Stimulated activated CD4-positive, alpha-beta T cell treated with anti-CD3 and anti-CD28 coated beads, TNF-alpha, amount 100 ng/mL, for 48 hours (primary cell): ENCODE results near the gene VWA7.
A peak's percentile ranks its signal among the peaks of the same experiment; 100 is the strongest.

ENCODE experiments used
- DNase-seq, 3 donors: peaks; one replicate each; pipeline ENCODE4 v3.0.0-alpha.2; 2020; ENCODE audit warnings: low read depth in 3 of 3

VWA7 gene

DNA sequence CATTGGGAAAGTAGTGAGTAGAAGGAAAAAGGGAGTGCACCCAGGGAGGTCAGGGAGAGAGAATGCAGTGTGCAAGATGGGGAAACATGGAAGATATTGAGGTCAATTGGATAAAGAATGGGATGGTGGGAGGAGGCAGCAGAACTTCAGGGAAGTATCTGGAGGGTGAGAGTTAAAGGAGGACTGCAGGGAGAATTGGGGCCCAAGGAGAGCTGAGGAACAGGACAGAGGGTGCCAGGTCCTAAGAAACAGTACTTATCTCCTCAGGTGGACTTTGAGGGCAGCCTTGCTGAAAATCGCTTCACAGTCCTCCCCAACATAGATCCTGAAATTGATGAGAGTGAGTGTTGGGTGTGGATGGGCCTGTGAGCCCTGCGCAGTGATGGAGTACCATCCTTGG, 18.8 kb downstream of the VWA7 start:
- DNase-seq = no peak

DNA sequence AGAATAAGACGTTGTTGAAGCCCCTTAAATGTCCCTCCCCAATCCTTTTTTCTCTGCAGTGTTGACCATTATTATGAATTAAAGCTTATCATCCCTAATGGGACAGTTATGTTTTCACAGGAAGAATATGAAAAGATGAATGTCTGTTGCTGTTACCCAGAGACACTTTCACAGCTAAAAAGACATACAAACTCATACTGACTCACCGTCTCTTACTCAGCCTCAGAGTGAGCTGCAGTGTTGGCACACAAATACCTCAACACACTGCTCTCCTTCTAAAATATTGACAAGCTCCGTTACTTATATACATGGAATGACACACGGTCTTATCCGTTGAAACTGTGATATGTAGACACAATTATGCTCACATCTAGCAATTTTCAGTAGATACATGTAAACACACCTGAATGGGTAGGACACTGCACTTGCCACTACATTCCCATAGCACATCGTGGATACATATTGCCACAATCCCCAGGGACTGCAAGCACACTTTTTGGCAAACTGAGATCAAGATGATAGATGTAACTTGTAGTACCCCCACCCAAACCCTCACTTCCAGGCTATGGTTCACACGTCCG, 24.3 kb downstream of the VWA7 start:
- no peak for DNase-seq

DNA sequence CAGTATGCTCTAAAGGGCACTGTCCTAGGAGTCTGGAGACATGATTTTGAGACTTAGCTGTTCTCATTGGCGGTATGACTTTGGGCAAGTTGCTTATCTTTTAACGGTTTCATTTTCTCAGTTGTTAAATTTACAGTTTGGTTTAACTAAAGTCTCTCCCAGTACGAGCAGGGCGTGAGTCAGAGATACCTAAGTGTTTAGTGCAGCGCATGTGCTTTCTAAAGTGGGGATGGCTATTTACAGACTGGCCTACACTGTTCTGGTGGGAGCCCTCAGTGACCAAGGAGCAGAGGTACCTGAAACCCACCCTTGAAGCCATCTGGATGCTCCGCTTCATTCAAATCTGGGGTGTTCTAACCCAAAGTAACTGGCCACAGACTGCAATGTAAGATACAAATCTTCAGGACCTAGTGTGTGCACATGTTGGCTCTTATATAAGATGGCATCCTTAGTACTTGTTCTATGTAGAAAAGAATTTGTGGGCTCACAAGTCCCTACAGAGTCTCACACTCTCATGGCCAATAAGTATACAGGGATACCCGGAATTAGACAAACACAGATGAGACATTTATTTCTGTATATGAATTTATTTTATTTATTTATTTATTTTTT, 26.6 kb downstream of the VWA7 start:
- no peak for DNase-seq

DNA sequence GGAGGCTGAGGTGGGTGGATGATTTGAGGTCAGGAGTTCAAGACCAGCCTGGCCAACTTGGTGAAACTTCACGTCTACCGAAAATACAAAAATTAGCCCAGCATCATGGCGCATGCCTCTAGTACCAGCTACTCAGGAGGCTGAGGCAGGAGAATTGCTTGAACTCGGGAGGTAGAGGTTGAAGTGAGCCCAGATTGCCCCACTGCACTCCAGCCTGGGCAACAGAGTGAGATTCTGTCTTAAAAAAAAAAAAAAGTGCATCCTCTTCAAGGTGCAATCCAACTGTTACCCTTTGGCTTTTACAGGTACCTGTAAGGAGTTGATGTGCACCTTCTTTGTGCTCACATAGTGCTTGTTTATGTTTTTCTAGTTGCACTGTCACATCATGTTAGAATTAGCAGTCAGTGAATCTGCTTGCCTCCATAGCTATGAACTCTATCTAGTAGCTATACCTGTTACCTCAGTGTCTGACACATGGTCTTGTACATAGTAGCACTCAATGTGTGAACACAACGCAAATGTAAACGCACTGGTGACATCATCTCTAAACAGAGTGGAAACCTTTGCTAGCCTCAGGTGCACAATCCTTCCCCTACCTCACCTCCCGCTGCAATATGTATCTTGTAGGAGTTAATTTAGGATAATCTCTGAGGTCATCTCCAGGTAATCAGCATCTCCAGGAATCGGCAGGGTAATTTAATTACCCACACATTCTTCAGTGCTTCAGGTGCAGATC, 27.7 kb downstream of the VWA7 start:
- DNase-seq = no peak

DNA sequence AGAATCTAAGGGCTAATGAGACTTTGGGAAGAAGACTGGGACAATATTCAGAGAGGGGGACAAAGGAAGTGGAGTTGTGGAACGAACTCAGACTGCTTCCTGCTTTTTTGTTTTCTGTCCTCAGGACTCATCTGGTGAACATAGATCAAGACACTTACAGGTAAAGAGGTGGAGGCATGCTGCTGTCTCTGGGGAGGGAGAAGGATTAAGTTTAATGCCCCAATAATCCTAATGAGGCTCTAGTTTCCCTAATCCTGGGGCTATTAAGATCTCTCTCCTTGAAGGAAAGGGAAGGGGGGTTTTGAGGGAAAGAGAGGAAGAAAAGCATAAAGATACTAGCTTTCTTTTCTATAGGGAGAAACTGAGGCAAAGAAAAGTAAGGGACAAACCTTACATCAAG, 32.7 kb downstream of the VWA7 start:
- DNase-seq = no peak

DNA sequence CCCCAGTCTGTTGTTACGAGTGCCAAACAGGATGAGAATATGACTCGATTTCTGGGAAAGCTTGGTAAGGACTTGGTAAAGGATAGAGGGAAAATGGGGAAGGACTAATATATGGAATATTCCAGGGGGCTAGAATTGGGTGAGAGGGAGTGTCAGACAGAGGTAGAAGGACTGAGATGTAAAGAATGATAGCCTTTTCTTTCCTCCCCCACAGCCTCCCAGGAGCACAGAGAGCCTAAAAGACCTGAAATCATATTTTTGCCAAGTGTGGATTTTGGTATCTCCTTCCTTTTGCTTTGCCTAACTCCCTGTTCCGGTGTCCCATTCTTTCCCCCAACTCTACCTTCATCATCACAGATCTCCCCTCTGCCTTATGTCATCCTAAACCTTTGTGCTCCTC, 34.2 kb downstream of the VWA7 start:
- no peak for DNase-seq

DNA sequence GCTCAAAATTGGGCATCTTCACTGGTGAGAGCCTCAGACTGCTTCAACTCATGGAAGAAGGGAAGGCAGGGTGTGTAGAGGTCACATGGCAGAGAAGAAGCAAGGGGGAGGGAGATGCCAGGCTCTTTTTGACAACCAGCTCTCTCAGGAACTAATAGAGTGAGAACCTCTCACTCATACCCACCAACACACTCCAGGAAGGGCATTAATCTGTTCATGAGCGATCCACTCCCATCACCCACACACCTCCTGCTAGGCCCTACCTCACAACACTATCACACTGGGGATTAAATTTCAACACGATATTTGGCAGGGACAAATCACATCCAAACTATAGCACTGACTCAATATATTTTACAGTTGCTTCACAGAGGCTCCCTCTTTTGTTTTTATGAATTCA, 35.3 kb downstream of the VWA7 start:
- no peak for DNase-seq

DNA sequence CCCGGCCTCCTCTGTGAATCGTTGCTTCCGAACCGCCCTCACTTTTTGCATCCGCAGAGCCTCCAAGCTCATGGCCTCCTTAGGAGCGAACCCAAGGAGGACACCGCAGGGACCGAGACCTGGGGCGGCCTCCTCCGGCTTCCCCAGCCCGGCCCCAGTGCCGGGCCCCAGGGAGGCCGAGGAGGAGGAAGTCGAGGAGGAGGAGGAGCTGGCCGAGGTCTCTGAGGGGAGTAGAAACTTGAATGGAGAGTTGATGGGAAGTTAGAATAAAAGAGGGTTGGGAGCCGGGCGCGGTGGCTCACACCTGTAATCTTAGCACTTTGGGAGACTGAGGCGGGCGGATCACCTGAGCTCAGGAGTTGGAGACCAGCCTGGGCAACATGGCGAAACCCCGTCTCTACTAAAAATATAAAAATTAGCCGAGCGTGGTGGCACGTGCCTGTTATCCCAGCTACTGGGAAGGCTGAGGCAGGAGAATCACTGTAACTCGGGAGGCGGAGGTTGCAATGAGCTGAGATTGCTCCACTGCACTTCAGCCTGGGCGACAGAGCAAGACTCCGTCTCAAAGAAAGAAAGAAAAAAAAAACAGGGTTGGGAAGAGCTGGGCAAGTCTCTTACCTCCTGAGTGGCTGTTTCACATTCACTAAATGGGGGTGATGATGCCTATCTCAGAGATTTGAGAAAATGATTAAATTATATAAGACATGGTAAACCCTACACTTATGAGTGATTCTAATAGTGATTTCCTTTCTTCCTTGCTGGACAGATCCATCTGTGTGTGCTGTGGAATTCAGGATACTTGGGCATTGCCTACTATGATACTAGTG, 36.5 kb downstream of the VWA7 start:
- no peak for DNase-seq

DNA sequence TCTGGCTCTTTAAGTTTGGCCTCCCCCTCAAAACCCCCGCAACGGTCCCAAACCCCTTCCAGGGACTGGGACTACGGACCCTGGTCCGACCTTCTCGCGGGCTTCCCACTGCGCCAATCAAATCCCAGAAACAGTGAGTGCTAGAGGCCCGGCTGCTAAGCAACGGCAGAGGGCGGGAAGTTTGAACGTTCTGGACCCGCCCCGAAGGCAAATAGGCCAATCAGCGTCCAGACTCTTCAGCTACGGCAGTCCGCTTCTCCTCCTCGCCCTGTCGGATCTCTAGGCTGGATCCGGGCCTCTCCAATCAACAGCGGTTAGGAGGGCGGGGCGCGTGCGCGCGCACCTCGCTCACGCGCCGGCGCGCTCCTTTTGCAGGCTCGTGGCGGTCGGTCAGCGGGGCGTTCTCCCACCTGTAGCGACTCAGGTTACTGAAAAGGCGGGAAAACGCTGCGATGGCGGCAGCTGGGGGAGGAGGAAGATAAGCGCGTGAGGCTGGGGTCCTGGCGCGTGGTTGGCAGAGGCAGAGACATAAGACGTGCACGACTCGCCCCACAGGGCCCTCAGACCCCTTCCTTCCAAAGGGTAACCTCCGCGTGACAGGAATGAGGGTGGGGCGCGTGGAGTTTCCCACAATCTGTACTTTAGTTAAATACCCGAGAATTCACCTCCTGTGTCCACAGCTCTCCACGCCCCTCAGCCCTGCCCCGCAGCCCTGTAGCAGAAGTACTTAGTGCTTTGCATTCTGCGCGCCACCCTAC, 37.3 kb downstream of the VWA7 start, which contains the start of gene MSH5:
MSH5 (plus strand) TSS at position 367 of the 758 bp plus-strand sequence. CDS start 462 bp downstream, outside the sequence.
- DNase-seq = peak; percentile 92 to 97 (median 94)

DNA sequence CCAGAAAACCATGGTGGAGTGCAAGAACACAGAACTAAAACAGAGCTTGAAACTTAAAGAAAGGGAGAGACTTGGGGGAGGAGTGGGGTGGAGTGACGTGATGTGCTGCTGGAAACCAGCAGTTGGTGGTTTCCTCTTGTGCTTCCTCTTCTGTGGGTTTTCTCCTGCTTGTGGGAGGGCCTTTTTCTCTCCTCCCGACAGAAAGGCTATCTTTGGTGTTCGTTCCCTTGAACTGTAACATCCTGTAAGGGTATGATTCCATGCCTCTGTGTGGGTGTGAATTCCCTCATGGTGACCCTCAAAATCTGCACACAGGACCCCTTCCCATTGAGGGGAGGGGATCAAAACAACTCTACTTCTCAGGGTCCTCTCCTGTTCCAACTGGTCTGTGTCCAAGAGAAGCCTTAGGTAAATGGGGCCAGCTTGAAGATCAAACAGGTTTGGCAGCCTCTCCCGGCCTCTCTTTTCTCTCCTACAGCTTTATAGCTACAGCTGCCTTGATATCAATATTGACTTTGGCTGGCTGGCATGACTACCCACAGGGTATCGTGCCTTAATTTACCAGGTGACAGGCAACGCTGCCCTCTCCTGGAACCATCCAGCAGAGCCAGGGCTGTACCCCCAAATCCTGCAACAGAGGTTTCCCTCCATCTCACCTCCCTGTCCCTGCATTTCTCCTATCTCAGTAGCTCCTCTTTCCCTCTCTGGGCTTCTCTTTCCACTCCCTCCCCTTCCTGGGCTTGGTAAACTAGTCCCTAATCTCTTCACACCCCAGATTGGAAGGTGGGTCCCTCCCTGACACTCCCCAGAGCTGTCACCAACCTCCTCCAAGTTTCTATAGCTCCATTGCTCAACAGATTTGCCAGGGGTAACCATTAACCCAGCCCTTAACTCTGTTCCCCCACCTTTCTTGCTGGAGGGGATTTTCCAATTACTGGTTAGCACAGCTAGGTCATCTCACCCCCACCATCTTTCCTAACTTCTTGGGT, 38.8 kb downstream of the VWA7 start:
- DNase-seq = peak in 1 of 3 donors; percentile 47

DNA sequence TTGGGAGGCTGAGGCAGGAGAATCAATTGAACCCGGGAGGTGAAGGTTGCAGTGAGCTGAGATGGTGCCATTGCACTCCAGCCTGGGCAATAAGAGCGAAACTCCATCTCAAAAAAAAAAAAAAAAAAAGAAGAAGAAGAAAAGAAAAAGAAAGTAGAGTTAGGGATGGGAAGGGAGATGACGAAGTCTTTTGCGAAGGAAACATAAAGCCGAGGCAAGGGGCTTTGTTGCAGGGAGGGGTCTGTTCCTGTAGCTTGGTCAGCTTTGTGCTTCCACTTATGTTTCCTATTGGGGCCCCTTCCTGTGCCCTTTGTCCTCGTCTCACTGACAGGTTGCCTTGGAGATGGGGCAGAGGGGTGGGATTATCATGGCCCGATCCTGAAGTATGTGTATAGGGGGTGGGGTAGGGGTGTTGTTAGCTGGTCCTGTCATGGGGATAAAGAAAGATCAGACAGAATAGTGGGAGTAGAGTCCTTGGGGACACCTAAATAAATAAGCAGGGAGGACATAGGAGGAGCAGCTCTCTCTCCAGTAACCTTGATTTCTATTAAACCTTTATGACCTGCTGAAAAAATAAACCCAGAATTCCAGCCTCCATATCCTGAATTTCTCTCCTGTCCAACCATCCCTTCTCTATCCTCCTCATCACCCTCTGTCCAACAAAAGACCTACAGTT, 39.7 kb downstream of the VWA7 start:
- no peak for DNase-seq

DNA sequence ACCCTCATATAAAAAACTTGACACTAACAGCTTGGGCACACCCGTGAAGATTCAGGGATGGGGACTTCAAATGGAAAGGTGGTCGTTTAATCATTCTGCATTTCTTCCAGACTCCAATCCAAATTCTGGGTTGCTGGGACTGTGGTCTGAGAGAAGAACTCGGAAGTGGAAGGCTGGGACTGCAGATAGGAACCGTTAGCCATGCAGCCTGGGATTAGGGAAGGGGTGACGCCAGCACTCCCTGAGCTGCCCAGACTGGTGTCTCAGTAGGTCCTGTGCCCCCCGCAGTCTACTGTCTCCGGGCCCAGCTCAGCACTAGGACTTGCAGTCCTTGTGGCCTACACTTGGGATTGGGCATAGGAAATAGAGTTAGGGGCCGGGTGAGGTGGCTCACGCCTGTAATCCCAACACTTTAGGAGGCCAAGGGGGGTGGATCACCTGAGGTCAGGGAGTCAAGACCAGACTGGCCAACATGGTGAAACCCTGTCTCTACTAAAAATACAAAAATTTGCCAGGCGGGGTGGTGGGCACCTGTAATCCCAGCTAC, 40.3 kb downstream of the VWA7 start:
- no peak for DNase-seq

DNA sequence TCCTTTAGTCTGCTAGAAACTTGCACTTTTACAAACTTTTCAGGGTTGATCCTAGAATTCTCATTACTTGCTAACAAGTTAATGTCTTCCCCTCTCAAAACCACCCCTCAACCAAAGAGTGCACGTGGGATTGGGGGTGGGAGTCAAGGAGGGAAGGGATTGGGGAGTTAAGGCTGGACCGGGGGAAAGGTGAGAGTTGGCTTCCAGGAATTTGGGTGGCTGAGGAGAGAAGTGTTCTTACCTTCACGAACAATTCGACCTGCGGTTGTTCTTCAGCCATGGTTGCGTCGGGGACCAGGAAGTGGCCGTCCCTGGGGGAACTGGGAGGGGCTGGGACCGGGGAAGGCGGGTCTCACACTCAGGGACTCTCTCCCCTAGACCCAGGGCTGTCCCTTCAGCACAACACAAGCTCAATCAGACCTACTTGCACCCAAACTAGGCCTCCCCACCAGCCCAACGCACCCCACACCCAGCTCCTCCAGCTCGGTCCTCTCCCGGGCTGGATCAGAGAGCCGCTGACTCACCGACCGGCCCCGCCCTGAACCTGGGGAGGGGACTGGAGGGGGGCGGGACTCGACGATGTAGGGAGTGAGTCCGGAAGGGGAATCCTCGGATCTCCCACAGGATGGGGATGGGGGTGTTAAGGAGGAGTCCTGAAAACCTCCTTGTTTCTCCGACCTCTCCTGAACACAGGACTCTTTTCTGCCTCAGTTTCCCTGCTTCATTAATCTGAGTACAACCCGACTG, 40.9 kb downstream of the VWA7 start, which contains the start of gene CLIC1:
CLIC1 (minus strand) TSS at position 510 of the 747 bp plus-strand sequence; CDS start at position 280, 230 bp downstream.
- peak; percentile 64 to 81 (median 72) for DNase-seq

DNA sequence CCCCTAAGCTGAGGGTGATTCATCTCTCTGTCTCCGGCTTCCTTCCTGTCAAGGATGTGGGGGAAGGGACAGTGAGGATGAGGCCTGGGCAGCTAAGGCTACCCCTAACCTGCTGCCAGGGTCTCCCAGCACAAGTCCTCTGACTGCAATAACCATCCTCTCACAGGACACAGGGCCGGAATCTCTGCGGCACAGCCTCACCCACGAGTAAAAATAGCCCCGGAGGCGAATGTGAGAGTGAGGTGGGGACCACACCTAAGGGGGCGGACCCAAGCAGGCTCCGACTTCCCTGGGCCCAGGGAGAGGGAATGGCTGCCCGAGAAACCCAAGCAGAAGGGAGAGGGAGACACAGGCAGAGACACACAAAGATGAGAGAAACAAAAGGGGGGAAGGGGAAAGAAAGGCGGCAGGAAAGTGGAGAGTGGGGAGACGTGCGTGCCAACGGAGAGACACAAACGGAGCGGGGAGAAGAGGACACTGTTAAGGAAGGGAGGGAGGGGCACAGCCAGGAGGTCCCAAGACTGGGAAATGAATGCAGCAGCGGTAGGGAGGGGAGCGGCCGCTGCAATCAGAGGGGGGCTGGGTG, 42.2 kb downstream of the VWA7 start:
- peak in 1 of 3 donors; percentile 48 for DNase-seq

DNA sequence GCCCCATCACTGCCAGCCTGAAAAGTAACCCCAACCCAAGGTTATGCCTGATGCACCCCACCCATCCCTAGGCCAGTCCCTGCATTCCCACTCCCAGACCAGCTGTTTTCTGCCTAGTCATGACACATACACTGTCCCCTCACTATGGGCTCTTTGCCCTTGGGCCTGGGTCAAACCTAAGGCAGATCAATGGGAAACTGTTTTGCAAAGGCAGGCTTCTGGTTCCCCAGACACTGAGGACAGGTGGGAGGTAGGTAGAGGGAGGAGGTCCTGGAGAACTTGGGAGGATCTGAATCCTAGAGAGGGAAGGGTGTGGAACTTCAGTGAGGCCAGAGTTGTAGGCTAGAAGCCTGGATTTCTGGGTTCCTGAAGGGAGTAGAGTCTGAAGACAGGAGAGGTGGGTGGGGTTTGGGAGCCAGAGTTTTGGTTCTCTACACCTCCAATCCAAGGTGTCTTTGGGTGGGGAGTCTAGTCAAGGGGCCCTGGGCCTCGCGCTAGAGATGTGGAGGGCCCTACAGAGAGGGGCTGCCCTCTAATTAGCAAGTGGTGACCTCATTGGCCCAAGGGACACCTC, 42.8 kb downstream of the VWA7 start:
- no peak for DNase-seq

DNA sequence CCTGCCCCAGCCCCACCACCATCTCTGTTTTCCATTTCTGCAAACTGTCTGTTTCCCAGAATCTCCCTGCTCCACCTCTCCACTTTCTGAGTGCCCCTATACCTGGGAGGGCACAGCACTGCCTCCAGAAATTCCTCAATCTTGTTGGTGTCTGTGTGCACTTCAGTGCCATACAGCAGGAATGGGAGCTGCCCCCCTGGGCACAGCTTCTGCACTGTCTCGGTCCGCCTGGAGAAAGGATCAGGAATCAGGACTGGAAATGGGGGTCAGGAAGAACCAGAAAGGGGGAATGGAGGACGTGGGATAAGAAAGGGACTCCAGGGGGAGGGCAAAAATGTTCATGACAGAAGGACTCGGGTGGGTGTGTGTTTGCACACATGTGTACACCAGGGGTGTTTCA, 43.4 kb downstream of the VWA7 start:
- DNase-seq = no peak

DNA sequence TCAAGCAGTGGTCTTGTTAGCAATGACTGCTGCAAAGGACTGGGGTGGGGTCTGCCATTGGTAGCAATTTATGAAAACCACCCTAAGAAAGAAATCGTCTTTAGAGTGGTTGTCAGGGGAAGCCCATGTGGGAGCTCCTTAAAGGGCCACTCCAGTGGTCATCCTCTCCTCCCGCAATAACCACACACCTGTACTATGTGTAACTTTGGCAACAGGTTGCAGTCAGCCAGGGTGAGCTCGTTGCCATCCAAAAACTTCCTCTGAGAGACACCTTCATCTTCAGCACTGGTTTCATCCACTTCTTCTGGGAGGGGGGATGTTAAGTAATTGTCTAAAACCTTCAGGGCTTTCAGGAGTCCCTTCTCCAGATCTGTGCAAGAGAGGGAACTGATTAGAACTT, 45.1 kb downstream of the VWA7 start:
- DNase-seq = no peak

DNA sequence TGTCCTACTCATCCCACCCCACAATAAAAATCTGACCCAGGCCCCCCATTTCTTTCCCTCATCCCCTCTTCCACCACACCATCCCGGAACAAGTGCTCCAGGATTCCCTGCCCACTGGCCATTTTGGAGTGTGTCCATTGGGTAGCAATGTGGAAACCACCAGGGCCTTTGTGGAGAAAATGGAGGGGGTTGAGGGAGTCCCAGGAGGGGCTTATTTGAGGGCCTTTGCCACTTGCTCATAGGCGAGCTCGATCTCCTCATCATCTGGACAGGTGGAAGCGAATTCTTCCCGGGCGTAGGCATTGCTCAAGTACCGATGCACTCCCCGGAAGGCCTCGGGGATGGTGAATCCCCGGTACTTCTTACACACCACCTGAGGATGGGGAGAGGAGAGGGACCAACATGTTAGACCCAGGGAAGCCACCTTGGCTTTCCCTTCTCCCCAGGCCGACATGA, 46.5 kb downstream of the VWA7 start:
- no peak for DNase-seq
